ENCODE measurements around the gene NKPD1.

DNA sequence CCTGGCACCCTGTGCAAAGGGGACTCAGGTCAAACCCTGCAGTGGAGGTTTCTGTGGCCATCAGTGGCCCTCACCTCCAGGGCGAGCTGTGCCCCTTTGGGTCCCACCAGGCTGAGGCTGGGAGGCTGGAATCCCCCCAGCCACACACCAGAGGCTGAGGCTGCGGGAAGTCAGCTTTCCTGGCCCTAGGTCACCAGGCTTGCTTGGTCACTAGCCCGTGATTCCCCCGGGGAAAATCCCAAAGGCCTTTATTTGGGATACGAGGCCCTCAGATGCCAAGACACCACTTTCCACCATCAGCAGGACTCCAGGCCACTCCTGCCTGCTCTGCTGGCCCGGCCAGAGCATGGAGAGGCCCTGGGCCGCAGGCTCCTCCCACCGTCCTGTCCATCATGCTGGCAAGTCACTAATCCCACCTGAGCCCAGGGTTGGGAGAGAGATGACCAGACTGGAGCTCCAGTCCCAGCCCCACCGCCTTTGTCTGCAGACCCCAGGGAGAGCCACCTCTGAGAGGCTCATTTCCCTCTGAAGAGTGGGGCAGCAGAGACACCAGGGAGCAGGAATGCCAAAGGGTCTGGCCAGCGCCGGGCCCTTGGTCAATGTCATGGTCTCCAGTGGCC lies 4.7 kb downstream of the NKPD1 start:
- TF ChIP-seq CEBPB (IDR thresholded peaks at IDR 0.05) (no peak), EP300 (IDR thresholded peaks at IDR 0.05; ENCODE audit: borderline replicate concordance) (no peak)
